ENCODE data around the gene SRRM5.
"Not testable (repeated sequence)": the region's sequence is repeated elsewhere in the genome, so short reads cannot be mapped to it uniquely, and the experiment has no call there.

Gene SRRM5

DNA sequence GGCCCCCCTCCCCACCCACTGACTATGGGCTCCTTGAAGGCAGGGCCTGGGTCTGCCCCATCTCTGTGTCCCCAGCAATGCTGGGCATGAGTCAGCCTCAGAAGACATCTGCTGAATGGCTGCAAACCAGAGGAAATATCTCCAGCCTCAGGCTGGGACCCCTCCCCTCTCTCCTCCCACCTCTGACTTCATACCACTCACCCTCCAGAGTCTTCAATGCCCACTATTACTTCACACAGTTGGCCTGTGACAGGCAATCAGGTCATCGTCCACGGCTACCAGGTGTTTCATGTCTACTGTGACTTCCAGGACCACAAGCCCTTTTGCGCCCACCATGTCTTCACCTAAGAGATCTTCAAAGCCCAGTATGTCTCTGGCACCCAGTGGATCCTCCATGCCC, at the start of gene SRRM5:
Gene SRRM5, plus strand, starts transcription at position 301 of the 400 bp plus-strand sequence. Its CDS starts 34 bp downstream, at position 335.
- no peak for DNase-seq (ENCODE audit: low read depth, low spot score)

GRCh38 chr19:43562226-43562697, 49.6 kb upstream of the SRRM5 start:
- DNase-seq (ENCODE audit: low read depth, low spot score), result no peak

- peak; percentile 29 for DNase-seq (ENCODE audit: low read depth, low spot score)
These were observed 49.1 kb upstream of the SRRM5 start for GRCh38 chr19:43562698-43563241.

DNA sequence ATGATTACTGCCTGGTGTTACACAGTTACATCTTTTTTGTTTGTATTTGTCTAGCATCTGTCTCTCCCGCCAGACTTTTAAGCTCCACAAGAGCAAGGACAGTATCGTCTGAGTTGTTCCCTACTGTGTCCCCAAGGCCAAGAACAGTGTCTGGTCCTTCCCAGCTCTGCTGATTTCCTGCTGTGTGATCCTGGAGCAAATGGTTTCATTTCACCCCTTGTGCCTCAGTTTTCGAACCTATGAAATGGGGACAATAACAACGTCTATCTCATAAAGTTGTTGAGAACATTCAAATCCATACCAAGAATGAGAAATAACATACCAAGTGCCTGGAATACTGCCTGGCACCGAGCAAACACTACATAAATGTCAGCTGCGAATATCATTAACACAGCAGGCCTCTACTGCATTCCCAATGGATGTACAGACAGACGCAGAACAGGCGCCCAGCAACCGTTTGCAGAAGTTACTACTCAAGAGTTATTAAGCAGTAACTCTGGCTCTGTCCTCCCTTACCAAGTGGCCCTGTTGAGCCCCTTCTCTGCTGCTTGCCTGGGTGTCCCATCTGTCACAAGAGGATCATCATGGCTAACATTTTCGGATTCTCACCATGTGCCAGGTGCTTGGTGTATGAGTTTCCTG, 48.0 kb upstream of the SRRM5 start:
- no peak for DNase-seq (ENCODE audit: low read depth, low spot score)

DNA sequence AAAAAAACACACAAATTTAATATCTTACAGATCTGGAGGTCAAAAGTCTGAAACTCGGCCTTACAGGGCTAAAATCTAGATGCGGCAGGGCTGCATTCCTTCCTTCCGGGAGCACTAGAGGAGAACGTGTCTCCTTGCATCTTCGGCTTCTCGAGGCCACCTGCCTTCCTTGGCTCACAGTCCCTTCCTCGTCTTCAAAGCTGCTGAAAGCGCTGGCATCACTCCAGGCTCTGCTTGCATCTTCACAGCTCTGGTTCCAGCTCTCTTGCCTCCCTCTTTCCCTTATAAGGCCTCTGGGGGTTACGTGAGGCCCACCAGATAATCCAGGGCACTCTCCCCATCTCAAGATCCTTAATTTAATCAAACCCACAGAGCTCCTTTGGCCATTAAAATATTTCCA, 47.1 kb upstream of the SRRM5 start:
- DNase-seq (ENCODE audit: low read depth, low spot score), result no peak

GRCh38 chr19:43569657-43570056, 42.2 kb upstream of the SRRM5 start:
- no peak for DNase-seq (ENCODE audit: low read depth, low spot score)

DNA sequence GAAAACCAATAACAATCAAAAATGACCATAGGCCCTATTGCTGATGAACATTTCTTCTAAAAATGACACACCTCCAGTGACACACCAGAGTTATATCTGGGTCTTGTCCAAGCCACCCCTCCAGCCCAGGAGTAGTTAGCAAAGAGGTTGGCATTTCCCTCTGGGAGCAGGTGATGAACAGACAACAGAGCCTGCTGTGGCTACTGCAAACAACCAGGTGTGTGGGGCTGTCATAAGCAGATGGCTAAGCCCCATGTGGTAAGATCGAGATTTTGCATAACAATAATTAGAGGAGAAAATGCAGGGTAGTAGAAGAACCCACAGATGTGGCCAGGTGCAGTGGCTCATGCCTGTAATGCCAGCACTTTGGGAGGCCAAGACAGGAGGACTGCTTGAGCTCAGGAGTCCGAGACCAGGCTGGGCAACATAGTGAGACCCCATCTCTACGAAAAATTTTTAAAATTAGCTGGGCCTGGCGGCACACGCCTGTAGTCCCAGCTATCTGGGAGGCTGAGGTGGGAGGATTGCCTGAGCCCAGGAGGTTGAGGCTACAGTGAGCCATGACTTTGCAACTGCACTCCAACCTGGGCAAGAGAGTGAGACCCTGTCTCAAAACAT, 41.6 kb upstream of the SRRM5 start:
- DNase-seq (ENCODE audit: low read depth, low spot score), result no peak

DNA sequence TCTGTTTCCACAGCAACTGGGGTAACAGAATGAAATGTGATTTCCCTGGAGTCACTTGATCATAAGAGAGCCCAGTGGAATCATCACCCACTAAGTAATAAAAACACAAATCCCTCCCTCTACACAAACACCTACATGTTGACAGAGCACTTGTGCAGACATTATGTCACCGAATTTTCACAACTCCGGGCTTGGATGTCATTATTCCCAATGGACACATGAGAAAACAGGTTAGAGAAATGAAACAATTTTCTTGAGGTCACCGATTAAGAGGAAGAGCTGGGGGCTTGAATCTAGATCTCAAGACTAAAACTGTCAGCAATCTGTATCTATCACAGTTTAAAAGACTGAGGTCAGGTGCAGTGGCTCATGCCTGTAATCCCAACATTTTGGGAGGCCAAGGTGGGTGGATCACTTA, 39.7 kb upstream of the SRRM5 start:
- DNase-seq (ENCODE audit: low read depth, low spot score), result no peak

GRCh38 chr19:43574424-43575155, 37.3 kb upstream of the SRRM5 start:
- no peak for DNase-seq (ENCODE audit: low read depth, low spot score)

DNA sequence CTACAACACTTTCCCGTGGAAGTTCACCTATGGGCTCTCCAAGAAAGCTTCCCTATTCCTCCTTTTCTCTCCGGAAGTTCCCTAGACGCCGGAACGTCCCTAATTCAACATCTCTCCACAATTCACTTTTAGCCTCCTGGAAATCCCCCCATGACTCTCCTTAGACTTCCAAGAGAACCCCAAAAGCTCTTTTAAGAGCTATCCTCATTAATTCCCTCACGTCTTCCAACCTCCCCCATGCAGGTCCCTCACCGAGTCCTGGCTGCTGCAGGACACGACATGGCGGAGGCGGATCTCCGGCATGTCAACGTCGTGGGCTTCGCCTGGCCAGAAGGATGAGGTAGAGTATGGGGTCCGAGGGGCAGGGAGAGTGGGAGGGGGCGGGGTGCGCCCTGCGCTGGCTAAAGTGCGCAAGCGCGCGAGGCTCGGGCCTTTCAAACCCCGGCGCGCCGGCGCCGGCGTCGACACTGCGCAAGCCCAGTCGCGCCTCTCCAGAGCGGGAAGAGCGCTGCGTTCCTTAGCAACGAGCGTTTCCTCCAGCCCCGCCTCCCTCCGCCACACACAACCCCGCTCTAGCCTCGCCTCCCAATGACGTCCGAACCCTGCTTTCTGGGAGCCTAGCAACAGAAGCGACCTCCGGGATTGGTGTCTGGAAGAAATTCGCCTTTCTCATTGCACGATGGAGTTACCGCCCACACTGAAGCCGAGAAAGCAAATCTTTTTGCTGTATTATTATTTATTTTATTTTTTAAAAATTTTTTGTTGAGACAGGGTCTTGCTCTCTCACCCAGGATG, 36.5 kb upstream of the SRRM5 start, which contains the start of the genes PINLYP and XRCC1:
Gene PINLYP, plus strand, starts transcription at position 646 of the 795 bp plus-strand sequence. CDS start 1,391 bp downstream, outside the sequence.
Gene XRCC1, minus strand, starts transcription at position 372 of the 795 bp plus-strand sequence. Its CDS starts 69 bp downstream, at position 303.
- DNase-seq (ENCODE audit: low read depth, low spot score), result peak; percentile 96

DNA sequence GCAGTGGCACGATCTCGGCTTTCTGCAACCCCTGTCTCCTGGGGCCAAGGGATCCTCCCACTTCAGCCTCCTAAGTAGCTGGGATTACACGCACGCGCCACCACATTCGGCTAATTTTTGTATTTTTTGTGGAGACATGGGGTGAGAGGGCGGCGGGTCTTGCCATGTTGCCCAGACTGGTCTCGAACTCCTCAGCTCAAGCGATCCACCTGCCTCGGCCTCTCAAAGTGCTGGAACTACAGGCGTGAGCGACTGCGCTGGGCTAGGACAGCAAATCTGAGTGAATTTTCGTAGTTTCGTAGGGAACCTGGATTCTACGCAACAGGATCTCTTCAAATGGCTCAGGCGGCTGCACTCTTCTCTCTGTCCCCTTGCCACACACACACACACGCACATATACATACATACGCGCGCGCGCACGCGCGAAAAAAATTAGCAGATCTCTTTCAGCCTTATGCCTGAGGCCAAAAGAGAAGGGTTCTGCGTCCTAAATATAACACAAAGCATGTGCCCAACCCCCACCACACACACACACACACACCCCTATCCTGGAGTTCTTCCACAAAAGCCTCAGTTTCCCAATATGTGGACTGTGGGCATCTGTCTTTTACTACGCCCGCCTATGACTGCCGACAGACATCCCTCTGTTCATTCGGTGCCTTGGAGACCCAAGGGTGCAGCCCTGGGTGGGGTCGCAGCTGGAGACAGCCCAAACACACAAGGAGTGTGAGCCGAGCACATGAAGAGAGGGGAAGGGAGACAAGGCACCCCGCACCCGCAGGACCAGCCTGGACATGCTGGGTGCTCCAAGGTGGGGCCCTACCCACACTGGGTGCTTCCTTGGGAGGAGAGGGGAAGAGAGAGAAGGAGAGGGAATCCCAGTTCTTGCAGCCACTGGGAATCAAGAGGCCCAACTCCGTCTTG, 35.7 kb upstream of the SRRM5 start:
- DNase-seq (ENCODE audit: low read depth, low spot score), result no peak

DNA sequence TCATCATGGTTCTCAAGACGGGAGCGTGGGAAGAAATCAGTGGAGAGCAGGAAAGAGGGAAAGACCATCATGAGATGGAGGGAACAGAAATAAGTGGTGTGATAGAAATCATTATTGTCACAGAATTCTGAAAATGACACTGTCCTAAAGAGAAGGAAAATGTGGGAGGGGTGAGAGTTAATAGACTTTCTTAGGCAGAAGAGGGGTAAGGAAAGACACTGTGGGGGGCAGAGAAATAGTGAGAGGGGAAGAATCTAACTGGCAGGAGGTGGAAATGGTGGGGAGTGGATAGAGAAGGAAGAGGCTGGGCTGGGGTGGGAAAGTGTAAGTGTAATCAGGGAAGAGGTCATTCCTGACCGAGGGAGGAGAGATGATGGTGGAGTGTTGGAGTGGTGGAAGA, 33.1 kb upstream of the SRRM5 start:
- no peak for DNase-seq (ENCODE audit: low read depth, low spot score)

- DNase-seq (ENCODE audit: low read depth, low spot score), result no peak
These were observed 30.4 kb upstream of the SRRM5 start for GRCh38 chr19:43581467-43581866.

GRCh38 chr19:43582495-43582894, 29.4 kb upstream of the SRRM5 start:
- no peak for DNase-seq (ENCODE audit: low read depth, low spot score)

DNA sequence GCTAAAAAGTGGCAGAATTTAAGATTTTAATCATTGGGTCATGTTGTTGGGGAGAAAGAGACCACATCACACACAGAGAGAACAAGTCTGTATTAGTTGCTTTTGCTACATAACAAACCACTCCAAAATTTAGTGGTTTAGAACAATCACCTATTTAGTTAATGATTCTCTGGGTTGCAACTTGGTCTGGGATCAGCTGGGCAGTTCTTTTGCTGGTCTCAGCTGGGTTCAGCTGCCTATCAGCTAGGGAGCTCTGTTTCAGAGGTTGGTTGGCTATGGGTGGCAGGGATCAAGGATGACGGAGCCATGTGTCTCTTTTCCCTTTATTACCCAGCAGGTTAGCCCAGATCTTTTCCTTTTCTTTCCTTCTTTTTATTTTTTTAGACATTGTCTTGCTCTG, 27.4 kb upstream of the SRRM5 start:
- DNase-seq (ENCODE audit: low read depth, low spot score), result no peak

GRCh38 chr19:43586346-43586745, 25.5 kb upstream of the SRRM5 start:
- DNase-seq (ENCODE audit: low read depth, low spot score), result no peak

DNA sequence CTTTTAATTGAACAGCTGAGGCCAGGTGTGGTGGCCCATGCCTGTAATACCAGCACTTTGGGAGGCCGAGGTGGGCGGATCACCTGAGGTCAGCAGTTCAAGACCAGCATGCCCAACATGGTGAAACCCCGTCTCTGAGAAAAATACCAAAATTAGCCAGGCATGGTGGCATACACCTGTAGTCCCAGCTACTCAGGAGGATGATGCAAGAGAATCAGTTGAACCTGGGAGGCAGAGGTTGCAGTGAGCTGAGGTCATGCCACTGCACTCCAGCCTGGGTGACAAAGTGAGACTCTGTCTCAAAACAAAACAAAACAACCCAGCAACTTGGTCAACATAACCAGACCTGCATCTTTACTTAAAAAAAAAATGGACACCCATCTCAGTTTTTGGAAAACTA, 24.9 kb upstream of the SRRM5 start:
- not testable (repeated sequence) for DNase-seq (ENCODE audit: low read depth, low spot score)

DNA sequence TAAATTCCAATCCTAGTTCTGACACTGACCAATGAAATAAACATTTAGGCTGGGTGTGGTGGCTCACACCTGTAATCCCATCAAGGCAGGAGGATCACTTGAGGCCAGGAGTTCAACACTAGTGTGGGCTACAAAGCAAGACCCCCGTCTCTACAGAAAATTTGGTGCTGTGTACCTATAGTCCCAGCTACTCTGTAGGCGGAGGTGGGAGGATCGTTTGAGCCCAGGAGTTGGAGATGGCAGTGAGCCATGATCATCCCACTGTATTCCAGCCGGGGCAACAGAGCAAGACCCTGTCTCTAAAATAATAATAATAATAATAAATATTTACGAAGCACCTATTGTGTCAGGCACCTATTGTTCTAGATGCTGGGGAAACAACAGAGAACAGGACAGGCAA, 22.6 kb upstream of the SRRM5 start:
- DNase-seq (ENCODE audit: low read depth, low spot score), result no peak

- DNase-seq (ENCODE audit: low read depth, low spot score), result no peak
These were observed 22.2 kb upstream of the SRRM5 start for GRCh38 chr19:43589678-43590077.
